K562 (cell line): ENCODE measurements around the gene BLM. TPM values are rescaled to one million over a fixed set of nuclear protein-coding genes. Genes with fewer than 3 reads are reported as not detected.
A peak's percentile ranks its signal among the peaks of the same experiment; 100 is the strongest.

Source experiments
- DPF2 ChIP-seq: fragments of 450-650 bp; IDR thresholded peaks from 2 replicates; pipeline ENCODE4 v1.6.1; 2016
- ELF2 ChIP-seq: fragments of 250-450 bp; sonication (Bioruptor Pico); IDR thresholded peaks from 2 replicates; pipeline ENCODE4 v1.5.0; 2021; ENCODE audit warnings: mild to moderate bottlenecking
- NEUROD1 ChIP-seq: fragments of 150-350 bp; IDR thresholded peaks from 2 replicates; pipeline ENCODE4 v1.6.1; 2014; ENCODE audit warnings: borderline replicate concordance, low read length, low read depth; ENCODE audit not compliant: partially characterized antibody
- PKNOX1 ChIP-seq: fragments of 450-650 bp; IDR thresholded peaks from 2 replicates; pipeline ENCODE4 v1.6.1; 2016
- RREB1 ChIP-seq: fragments of 250-450 bp; sonication (Bioruptor Pico); IDR thresholded peaks from 2 replicates; pipeline ENCODE4 v1.4.0; 2020
- polyA plus RNA-seq, 8 experiments: library from polyadenylated mRNA; depleted of rRNA in 4 of 8; stranded (reverse) in 5 of 8; unstranded in 3 of 8; fragments of >200 nt; fragmentation: Nextera tagmentation in 2 of 8; fragmentation: Illumina TruSeq in 1 of 8; extraction: Ambion mirVana in 2 of 8; extraction: Trizol in 1 of 8; gene quantifications; 2 replicates each; pipeline versions ENCODE4 v1.2.1 to v1.2.3, GENCODE V29; 2011 to 2014; ENCODE audit warnings: inconsistent platforms in 1 of 8, missing spikeins in 1 of 8
- total RNA-seq, 7 experiments: library from RNA; depleted of rRNA in 6 of 7; stranded (reverse); fragments of >200 nt in 6 of 7; fragmentation: Illumina TruSeq in 2 of 7; extraction: Trizol in 2 of 7; gene quantifications; 2 replicates each; pipeline versions ENCODE4 v1.2.1 to v1.2.3, GENCODE V29; 2011 to 2021; ENCODE audit warnings: low replicate concordance in 1 of 7

The BLM gene
- total and polyA plus RNA-seq, 9 of the 15 experiments (the other 6 are each of a cell fraction or from before 2014, with no cell fraction given): 21.0 to 56.0 (median 43.9) TPM

- no peak for TF ChIP-seq RREB1 (CRISPR knock-in tag)
- TF ChIP-seq PKNOX1: peak; percentile 76
- no peak for TF ChIP-seq NEUROD1
- TF ChIP-seq ELF2: no peak
- 0 out of 2 replicates have a peak, but pooled peaks have one; percentile 21 for TF ChIP-seq DPF2
Observed at GRCh38 chr15:90675464-90675863, 41.7 kb upstream of the BLM start (continued).
